ACHN (cell line): ENCODE results near the gene GALNT1.

Experiments used
- DNase-seq: peaks from one replicate; pipeline ENCODE4 v3.0.0-alpha.2; 2015
- in situ Hi-C: cut with HindIII; loops from 2 replicates; pipeline ENCODE4 v1.10.0; 2017; ENCODE audit warnings: low sequenced_read_pairs, low pct_ligation_motif_present, low pct_unique_long_range_greater_than_20kb

Gene GALNT1

DNA sequence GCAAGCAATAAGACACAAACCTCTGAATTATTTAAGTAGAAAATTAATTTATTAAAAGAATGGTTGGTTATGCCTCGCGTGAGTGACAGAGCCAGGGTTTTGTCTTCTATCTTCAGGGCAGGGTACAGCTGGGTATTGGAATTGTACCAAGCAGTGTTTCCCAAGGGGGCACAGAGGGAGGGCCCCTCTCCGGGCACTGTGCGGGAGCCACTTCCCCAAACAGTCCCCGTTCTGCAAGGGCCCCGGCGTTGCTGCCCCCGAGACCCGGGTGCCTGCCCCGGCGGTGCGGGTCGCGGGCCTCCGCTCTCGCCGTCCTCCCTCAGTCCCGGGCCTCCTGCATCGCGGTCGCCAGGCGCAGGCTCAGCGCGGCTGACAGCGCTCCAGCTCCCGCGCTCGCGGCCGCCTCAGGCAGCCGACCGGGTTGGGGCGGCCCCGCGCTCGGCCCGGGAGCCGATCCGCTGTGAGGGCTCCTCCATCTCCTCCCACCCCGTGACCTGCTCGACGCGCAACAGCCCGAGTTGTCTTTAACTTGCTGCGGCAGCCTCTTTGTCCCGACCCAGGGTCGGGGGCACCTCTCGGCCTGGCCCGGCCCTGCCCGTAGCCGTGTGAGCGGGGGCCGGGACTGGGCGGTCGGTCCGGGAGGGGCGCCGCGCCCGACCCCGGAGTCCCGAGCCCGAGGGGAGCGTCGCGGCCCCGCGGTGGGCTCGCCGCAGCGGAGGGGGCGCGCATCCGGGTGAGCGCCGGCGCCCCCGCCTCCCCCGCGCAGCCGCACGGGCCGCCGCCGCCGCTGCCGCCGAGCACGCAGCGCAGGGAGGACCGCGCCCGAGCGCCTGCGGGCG, 620 bp upstream of the GALNT1 start:
- in situ Hi-C loops, result no loop called here
- peak; percentile 55 for DNase-seq

DNA sequence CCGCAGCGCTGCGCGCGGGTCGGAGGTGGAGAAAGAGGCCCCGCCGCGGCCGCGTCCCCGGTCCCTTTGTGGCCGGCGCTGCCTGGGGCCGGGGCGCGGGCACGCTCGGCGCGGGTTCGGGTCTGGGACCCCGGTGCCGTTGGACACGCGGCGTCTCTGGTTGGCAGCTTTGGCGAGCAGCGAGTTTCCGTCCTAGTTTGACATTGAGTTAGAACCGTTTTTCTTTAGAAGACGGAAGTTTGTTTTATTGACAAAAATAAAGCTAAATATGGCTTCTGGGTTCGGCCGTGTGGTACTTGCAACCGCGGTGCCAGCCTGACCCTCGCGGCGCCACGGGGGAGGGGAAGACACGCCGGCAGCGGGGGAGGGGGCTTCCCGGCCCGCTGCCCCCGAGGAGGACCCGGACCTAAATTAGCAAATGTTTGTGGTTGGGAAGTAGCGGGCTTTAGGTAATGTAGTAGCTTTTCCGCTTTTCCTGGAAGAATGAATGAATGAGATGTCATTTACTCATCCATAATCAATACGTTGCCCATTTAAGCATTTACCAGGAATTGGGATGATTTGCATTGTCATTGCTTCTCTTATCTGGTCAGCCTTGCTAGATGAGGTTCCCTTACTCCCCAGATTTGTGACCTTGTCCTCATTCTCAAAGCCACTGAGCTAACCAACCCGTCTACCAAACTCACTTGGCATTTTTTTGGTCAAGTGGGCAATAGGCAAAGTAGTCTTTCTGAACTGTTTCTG, 530 bp downstream of the GALNT1 start:
- in situ Hi-C loops, result no loop called here
- peak; percentile 17 for DNase-seq

DNA sequence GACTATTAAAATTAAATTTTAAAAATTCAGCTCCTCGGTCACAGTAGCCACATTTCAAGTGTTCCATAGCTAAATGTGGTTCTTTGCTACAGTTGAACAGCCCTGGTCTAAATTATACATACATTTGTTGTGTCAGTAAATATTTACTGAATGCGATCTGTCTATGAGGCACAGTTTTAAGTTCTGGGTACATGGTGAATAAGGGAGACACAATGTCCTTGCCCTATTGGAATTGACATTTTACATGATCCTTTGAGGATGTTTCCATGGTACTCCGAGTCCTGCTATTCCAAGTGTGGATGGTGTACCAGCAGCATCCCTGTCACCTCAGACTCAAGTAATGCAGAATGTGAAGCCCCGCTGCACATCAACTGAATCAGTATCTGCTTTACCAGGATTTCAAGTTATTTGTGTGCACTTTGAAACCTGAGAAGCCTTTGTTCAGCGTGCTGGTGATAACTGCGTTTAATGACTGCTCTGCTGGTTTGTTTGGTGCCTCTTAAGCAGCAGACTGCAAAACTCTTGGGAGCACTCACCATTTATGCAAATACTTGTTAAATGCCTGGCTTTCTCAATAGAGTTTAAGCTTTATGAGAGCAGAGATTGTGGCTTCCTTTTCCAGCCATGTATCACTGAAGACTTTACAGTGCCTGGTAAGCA, 1.5 kb downstream of the GALNT1 start:
- in situ Hi-C loops, result no loop called here

DNA sequence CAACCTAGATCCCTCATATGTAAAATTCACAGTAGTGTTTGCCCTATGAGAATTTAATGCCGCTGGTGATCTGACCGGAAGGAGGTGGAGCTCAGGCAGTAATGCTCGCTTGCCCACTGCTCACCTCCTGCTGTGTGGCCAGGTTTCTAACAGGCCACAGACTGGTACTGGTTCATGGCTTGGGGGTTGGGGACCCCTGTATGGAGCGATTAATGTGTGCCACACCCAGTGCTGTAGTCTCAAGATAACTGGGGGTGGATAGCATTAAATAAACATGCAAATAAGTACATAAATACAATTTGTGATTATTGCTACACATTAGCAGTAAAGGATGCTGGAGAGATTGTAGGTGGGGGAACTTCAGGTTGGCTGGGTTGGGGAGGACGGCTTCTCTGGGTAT, 3.2 kb downstream of the GALNT1 start:
- in situ Hi-C loops, result no loop called here

More for the DNA sequence above, 1.5 kb downstream of the GALNT1 start:
- DNase-seq, result no peak

DNA sequence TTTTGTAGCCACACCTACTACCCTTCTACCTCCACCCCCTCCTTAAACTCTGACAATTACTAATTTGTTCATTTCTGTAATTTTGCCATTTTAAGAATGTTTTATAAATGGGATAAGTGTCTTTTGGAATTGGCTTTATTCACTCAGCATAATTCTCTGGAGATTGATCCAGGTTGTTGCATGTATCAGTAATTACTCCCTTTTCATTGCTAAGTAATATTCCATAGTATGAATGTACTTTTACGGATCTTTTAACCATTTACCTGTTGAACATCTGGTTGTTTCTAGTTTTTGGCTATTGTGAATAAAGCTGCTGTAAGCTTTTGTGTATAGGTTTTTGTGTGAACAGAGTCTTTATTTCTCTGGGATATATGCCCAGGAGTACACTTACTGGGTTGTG, 4.1 kb downstream of the GALNT1 start:
- in situ Hi-C loops, result no loop called here

More for the DNA sequence above, 3.2 kb downstream of the GALNT1 start:
- no peak for DNase-seq

DNA sequence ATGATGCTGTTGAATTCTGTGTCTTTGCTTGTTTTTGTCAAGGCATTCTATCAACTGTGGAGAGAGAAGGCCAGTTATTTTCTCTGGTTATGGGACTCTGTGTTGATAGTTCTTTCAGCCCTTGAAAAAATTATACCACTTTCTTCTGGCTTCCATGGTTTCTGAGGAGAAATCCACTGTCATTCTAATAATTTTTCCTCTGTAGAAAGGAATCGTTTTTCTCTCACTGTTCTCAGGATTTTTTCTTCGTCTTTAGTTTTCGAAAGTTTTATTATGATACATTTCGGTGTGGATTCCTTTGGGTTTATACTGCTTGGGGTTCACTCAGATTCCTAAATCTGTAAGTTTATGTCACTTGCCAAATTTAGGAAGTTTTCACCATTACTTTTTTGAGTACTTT, 6.6 kb downstream of the GALNT1 start:
- no peak for DNase-seq
- in situ Hi-C loops, result no loop called here

More for the DNA sequence above, 4.1 kb downstream of the GALNT1 start:
- no peak for DNase-seq

DNA sequence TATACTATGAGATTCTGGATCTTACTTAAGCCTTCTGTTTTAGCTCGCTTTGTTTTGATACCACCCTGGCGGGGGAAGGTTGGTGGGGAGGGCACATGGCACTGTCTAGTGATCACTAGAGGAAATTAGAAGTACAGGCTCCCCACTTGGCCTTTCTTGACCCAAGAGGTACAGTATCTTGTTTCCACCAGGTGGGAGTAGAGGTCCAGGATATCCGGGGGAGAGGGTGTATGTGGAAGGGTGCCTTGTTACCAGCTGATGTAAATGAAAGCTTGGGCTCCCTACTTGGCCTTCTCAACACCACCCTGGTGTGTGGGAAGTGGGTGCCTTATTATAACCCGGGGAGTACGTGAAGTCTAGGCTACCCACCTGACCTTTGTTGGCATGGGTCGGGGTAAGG, 7.5 kb downstream of the GALNT1 start:
- in situ Hi-C loops, result no loop called here
- DNase-seq, result no peak

DNA sequence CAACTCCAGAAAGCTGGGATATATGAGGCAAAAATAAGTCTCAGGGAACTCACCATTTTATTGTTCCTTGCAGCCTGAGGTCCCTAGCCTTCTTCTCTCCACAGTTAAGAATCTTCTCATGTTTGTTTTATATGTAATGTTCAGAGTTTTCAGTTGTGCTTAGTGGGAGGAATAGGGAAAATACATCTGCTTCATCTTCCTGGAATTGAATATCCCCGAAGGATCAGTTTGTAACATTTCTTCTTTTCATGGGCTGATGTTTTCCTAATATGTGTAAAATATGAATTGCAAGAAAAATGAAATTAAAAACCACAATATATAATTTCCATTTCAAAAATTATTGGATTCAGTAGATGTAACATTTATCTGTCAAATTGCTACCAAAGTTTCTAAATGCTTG, 8.0 kb downstream of the GALNT1 start:
- in situ Hi-C loops, result no loop called here
- no peak for DNase-seq

DNA sequence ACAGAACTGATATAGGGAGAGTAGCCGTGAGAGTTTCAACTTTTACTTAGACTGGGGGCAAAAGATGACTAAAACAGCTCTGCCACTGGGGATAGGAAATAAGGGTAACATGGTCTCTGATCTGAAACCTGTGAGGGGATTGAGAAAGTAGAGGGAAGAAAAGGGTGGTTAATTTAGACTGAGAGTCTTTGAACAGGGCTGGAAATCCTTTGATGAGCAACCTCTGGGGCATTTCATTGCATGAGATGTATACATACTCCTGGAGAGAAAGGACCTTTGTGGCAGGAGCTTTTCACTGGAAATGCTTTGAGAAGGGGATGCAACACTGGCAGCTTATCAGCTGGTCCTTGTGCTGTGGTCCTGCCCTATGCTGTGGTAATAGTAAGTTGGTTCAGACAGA, 9.4 kb downstream of the GALNT1 start:
- in situ Hi-C loops, result no loop called here
- no peak for DNase-seq

DNA sequence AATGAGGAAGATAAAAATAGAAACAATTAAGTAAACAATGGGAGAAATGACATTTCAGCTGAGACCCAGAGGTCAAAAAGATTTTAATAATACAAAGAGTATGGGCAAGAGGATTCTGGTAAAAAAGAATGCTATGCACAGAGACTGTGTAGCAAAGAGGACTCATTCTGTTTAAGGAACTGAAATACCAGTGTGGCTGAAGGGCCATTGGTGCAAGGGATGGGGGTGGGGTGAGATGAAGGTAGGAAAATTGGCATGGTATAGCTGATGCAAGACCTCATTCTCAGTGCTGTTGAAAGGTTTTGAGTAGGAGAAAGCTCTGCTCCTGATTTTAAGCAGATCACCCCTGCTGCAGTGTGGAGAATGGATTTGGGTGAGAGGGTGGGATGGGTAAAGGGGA, 10.8 kb downstream of the GALNT1 start:
- DNase-seq, result no peak
- in situ Hi-C loops, result no loop called here

DNA sequence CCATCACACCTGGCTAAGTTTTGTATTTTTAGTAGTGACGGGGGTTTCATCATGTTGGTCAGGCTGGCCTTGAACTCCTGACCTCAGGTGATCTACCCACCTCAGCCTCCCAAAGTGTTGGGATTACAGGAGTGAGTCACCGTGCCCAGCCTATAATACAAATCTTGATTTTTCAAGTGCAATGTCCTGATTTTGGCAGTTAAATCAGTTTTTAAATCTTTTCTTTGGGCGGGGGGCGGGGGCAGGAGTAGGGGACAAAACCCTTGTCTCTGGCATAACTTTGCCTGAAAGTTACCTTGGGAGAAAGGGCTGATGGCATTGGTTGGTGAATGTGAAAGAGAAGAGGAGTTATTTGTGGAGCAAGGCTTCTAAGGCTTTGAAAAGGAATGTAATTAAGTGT, 12.3 kb downstream of the GALNT1 start:
- in situ Hi-C loops, result no loop called here
- no peak for DNase-seq

DNA sequence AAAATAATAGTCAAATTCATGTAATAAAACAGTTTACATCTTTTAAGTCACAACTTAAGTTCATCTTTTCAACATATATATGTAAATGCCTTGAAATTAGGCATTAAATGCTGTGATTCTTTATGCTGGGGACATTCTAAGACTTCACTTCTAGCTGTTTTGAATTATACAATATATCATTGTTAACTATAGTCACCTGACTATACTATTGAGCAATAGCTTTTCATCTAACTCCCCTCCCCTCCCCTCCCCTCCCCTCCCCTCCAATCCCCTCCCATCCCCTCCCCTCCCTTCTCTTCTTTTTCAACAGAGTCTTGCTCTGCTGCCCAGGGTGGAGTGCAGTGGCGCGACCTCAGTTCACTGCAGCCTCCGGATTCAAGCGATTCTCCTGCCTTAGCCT, 16.2 kb downstream of the GALNT1 start:
- no peak for DNase-seq
- in situ Hi-C loops, result no loop called here

DNA sequence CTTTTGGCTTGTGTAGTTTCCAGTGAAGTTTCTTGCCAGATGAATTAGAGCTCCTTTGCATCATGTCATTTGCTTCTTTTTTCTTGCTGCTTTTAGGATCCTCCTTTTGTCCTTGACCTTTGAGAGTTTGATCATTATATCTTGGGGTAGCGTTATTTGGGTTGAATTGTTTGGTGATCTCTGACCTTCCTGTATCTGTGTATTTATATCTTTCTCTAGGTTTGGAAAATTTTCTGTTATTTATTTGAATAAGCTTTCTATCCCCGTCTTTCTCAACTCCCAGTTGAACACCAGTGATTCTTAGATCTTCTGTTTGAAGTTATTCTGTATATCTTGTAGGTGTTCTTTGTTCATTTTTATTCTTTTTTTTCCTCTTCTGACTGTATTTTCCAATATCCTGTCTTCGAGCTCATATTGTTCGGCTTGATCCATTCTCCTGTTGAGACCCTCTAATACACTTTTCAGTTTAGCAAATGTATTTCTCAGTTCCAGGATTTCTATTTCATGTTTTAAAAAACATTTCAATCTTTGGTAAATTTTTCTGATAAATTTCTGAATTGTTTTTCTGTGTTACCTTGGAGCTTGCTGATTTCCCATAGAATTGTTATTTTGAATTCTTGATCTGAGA, 20.8 kb downstream of the GALNT1 start:
- in situ Hi-C loops, result no loop called here
- no peak for DNase-seq

DNA sequence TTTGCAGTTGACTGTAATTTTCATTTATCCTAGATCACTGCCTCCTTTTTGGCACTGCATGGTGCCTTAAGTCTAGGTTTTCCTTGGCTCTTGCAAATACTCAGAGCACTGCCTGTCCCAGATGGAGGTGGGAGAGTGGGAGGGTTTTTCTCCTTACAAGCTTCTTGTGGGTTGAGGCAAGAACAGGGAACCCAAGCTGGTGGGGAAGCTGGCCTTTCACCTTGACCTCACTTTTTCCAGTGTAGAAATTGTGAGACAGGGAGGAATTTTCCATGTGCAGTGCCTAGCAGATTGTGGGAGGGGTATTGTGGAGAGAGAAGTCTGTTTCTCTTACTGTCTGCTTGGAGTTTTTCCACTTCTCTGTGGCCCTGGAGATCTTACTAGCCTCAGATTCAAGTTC, 21.5 kb downstream of the GALNT1 start:
- in situ Hi-C loops, result no loop called here
- DNase-seq, result no peak

DNA sequence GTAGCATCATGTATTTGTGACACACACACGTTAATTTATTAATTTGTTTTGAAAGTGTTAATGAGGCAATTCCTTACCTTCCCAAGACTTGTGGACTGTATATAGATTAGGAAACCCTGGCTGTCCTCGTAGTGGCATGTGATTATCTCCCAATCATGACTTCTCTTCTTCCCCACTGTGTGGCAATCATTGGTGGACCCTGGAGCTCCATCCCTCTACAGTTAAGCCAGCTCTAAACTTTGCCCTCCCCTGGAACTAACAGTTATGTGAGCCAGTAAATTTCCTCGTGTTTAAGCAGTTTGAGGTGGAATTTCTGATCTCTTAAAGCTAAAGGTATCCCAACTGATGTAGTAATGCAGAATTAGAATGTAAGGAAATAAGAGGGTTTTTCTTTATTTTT, 22.0 kb downstream of the GALNT1 start:
- DNase-seq, result no peak

DNA sequence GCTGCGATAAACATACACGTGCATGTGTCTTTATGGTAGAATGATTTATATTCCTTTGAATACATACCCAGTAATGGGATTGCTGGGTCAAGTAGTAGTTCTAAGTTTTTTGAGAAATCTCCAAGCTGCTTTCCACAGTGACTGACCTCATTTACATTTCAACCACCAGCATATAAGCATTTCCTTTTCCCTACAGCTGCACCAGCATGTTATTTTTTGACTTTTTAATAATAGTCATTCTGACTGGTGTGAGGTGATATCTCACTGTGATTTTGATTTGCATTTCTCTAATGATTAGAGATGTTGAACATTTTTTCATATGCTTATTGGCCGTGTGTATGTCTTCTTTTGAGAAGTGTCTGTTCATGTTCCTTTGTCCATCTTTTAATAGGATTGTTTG, 22.8 kb downstream of the GALNT1 start:
- no peak for DNase-seq
- in situ Hi-C loops, result no loop called here

More for the DNA sequence above, 22.0 kb downstream of the GALNT1 start:
- in situ Hi-C loops, result no loop called here

DNA sequence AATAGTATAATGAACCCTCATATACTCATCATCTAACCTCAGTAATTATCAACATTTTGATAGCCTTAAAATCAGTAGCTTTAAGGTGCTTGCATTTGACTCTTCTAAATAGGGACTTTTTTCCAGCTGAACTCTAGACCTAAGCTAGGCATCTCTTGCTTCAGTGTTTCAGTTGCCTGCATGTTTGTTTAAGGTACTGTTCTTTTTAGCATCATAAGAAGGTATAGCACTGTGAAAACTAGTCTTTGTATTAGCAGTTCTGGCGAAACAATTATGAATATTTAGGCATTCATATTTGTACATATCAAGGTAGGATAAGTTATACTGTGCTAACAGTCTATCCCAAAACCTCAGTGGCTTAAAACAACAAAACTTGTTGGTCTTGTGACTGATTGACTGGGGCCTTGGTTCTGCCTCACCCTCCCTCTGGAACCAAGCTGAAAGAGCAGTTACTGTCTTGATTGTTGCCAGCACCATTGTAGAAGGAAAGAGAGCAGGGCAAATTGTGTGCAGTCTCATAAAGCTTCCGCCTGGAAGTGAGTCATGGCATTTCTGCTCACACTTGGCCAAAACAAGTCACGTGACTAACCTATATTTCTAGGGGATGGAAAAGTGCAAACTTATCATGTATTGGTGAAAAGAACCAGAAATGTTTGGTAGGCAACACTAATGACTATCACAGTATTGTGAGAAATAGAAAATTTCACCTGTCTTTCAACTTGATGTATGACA, 24.3 kb downstream of the GALNT1 start:
- in situ Hi-C loops, result no loop called here
- DNase-seq, result no peak

DNA sequence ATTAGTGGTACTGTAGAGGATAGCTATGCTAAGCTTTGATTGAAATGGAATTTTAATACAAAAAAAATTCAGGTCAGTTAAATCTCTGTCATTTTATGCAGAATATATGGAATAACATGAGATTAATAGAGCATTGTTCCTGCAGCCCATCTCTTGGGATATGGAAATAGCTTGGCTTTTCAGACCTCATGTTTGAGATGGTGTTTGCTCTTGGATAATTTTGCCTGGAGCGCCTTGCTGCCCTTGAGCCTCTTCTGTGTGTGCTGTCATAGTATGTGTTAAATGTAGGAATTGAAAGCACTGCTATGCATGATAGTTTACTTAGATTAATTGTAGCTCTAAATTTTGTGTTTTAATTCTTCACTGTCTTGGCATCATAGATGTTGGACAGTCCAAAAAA, 27.7 kb downstream of the GALNT1 start:
- no peak for DNase-seq
- in situ Hi-C loops, result no loop called here
